Right lobe of liver (tissue), 6 donors: ENCODE results near the gene NR2C2AP. TPM values are rescaled to one million over a fixed set of nuclear protein-coding genes. Genes with fewer than 3 reads are reported as not detected.

Experiments used
- ATAC-seq, 4 donors: fragments of 200-7000 bp; cut with Tn5 transposase; one replicate each; pipeline ENCODE4 v1.9.1; 2020; ENCODE audit warnings: mild to moderate bottlenecking in 4 of 4, moderate library complexity in 4 of 4
- DNase-seq, 3 donors: peaks; one replicate each; pipeline ENCODE4 v3.0.0-alpha.2; 2020
- H3K27ac ChIP-seq, 3 donors: fragments of 200-600 bp; one replicate each; pipeline ENCODE4 v1.8.0; 2022
- H3K27me3 ChIP-seq, 2 donors: fragments of 200-600 bp; one replicate each; pipeline ENCODE4 v1.8.0; 2022
- H3K36me3 ChIP-seq, 4 donors: fragments of 200-600 bp; sonication (generic) in 1 of 4; one replicate each; pipeline versions ENCODE4 v1.5.1 to v1.8.0; 2017 to 2022; ENCODE audit warnings: control low read depth in 1 of 4
- H3K4me1 ChIP-seq, 4 donors: fragments of 200-600 bp; sonication (generic) in 1 of 4; one replicate each; pipeline versions ENCODE4 v1.5.1 to v1.8.0; 2017 to 2022; ENCODE audit warnings: control low read depth in 1 of 4
- H3K4me3 ChIP-seq, 3 donors: fragments of 200-600 bp; one replicate each; pipeline ENCODE4 v1.8.0; 2022
- H3K9me3 ChIP-seq, 4 donors: fragments of 200-600 bp; sonication (generic) in 1 of 4; one replicate each; pipeline versions ENCODE4 v1.5.1 to v1.8.0; 2017 to 2022; ENCODE audit warnings: control low read depth in 1 of 4
- POLR2A ChIP-seq: fragments of 450-650 bp; IDR thresholded peaks from one replicate; pipeline ENCODE4 v1.6.1; 2017; ENCODE audit warnings: antibody characterized with exemption, mild to moderate bottlenecking
- WGBS: methylation state at CpG from one replicate; pipeline ENCODE4 v1.1.6; 2018; ENCODE audit warnings: low coverage, low lambda C conversion rate; ENCODE audit not compliant: insufficient coverage; ENCODE audit errors: missing lambda C conversion rate; 5-methylcytosine and 5-hydroxymethylcytosine counted together
- intact Hi-C, 2 donors: fragments of 100-400 bp; cut with DNase I; formaldehyde crosslinking; loops; one replicate each; pipeline versions ENCODE4 v1.11.2 to v1.14.1; 2022
- total RNA-seq, 6 experiments: library from RNA; depleted of rRNA in 2 of 6; stranded (reverse); fragments of >200 nt in 2 of 6; fragmentation: NEBNext Ultra II Directional in 3 of 6; extraction: Animal tissue kit (Norgen Biotek cat#: 25700) in 3 of 6; gene quantifications; one replicate each; pipeline versions ENCODE4 v1.1.0 to v1.2.4, GENCODE V29; 2016 to 2023
- TF ChIP-seq, protein P1 (sequence below), 4 donors: fragments of 200-600 bp in 3 of 4; fragments of 450-650 bp in 1 of 4; IDR thresholded peaks; one replicate each; pipeline versions ENCODE4 v1.5.1 to v1.8.0; 2016 to 2022; ENCODE audit warnings: antibody characterized with exemption in 4 of 4, mild to moderate bottlenecking in 2 of 4
- donor health status: DM: no; HTN: yes; CAD: no.
- donor health status: DM: no; HTN: no; CAD: no.
- donor health status: DM: no; HTN: no; CAD: no.
- donor health status: DM: no; HTN: yes; CAD: no.
- donor health status: DM: no; HTN: yes; CAD: no.

NR2C2AP gene
- total RNA-seq, 6 experiments from 2014 or later, result 2.6 to 11.3 (median 5.4) TPM

DNA sequence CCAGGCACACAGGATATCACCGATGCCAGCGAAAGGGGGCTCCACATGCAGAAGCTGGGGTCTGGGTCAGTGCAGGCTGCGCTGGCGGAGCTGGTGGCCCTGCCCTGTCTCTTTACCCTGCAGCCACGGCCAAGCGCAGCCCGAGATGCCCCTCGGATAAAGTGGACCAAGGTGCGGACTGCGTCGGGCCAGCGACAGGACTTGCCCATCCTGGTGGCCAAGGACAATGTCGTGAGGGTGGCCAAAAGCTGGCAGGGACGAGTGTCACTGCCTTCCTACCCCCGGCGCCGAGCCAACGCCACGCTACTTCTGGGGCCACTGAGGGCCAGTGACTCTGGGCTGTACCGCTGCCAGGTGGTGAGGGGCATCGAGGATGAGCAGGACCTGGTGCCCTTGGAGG lies 15.7 kb upstream of the NR2C2AP start:
- no peaks in the 10 kb centered on the region for H3K9me3 ChIP-seq
- no peaks in the 10 kb centered on the region for H3K4me1 ChIP-seq
- intact Hi-C loops, result no loop called here
- ATAC-seq (peak in 1 of 4 donors; percentile 21), DNase-seq (no peak)
- WGBS, result 89% methylated on average over 8 of the region's 21 CpGs
- TF ChIP-seq POLR2A, result no peak
- TF ChIP-seq, protein P1, sequence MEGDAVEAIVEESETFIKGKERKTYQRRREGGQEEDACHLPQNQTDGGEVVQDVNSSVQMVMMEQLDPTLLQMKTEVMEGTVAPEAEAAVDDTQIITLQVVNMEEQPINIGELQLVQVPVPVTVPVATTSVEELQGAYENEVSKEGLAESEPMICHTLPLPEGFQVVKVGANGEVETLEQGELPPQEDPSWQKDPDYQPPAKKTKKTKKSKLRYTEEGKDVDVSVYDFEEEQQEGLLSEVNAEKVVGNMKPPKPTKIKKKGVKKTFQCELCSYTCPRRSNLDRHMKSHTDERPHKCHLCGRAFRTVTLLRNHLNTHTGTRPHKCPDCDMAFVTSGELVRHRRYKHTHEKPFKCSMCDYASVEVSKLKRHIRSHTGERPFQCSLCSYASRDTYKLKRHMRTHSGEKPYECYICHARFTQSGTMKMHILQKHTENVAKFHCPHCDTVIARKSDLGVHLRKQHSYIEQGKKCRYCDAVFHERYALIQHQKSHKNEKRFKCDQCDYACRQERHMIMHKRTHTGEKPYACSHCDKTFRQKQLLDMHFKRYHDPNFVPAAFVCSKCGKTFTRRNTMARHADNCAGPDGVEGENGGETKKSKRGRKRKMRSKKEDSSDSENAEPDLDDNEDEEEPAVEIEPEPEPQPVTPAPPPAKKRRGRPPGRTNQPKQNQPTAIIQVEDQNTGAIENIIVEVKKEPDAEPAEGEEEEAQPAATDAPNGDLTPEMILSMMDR (IDR thresholded peaks at IDR 0.05), result no peak
- no peaks in the 10 kb centered on the region for H3K36me3 ChIP-seq
- H3K4me3 ChIP-seq, result no peak overlapping the region
- no peak overlapping the region for H3K27ac ChIP-seq
- H3K27me3 ChIP-seq, result no peaks in the 10 kb centered on the region

DNA sequence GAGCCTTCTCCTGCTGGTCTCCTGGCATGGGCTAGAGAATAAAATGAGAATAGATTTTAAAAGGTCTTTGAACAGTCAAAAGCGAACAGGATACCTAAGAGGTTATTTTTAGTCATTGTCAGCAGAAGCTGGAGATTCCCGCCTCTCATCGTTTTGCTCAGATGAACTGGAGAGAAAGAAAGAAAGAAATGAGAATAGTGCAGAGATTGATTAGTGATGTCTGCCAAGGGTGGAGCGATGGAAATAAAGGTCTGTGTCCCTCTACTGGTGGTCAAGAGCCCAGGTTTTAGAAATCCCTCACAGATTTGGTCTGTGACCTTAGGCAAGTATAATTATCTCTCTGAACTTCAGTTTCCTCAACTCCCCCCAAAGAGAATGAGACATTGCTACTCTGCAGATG lies 13.9 kb upstream of the NR2C2AP start:
- no peak for DNase-seq
- TF ChIP-seq POLR2A, result no peak
- TF ChIP-seq, protein P1 (IDR thresholded peaks at IDR 0.05), result no peak
- Histone ChIP-seq H3K27ac (no peak overlapping the region), H3K27me3 (no peaks in the 10 kb centered on the region), H3K9me3 (no peaks in the 10 kb centered on the region), H3K4me3 (no peak overlapping the region), H3K36me3 (no peaks in the 10 kb centered on the region), H3K4me1 (no peaks in the 10 kb centered on the region)
- ATAC-seq, result peak in 1 of 4 donors; percentile 25
- 47% methylated on average over 4 of the region's 4 CpGs for WGBS
- intact Hi-C loops, result no loop called here

DNA sequence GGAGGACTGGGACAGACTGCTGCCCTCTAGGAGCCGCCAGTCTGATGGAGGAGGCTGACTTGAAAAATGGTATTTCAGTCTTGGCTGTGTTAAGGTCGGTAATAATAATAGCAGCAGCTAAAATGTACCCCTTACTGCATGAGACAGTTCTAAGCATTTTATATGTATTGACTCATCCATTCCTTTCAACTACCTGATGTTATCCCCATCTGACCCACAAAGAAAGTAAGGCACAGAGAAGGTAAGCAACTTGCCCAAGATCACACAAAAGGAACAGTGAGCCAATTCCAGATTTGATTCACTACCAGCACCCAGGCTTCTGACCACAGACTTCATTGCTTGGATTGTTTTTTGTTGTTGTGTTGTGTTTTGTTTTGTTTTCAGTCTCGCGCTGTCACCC lies 12.6 kb upstream of the NR2C2AP start:
- no peak for TF ChIP-seq POLR2A
- TF ChIP-seq, protein P1 (IDR thresholded peaks at IDR 0.05), result no peak
- ATAC-seq (no peak), DNase-seq (no peak)
- Histone ChIP-seq H3K4me1 (no peaks in the 10 kb centered on the region), H3K27me3 (no peaks in the 10 kb centered on the region), H3K36me3 (no peaks in the 10 kb centered on the region), H3K9me3 (no peaks in the 10 kb centered on the region), H3K4me3 (no peak overlapping the region), H3K27ac (no peak overlapping the region)
- 59% methylated on average over 3 of the region's 4 CpGs for WGBS
- intact Hi-C loops, result no loop called here

DNA sequence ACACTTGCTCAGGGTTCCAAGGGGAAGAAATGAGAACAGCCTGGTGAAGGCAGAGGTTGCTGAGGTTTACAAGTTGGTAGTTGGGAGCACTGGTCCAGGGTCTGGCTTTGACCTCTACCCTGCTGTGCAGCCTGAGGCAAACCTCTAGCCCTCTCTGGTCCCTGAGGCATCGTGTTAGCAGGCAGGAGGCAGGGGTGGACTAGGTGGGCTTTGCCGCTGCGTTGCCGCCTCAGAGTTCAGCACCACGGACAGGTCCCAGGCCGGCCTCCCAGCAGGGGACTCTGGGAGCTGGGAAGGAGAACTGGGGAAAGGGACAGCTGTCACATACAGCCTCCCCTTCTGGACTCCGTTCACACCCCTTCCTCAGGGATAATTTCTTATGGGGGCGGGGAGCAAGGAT lies 11.7 kb upstream of the NR2C2AP start:
- 0% methylated on average over 2 of the region's 8 CpGs for WGBS
- DNase-seq (no peak), ATAC-seq (peak; percentile 40 to 54 (median 41))
- Histone ChIP-seq H3K27ac (no peak overlapping the region), H3K36me3 (no peaks in the 10 kb centered on the region), H3K9me3 (no peaks in the 10 kb centered on the region), H3K27me3 (no peaks in the 10 kb centered on the region), H3K4me1 (no peaks in the 10 kb centered on the region), H3K4me3 (no peak overlapping the region)
- TF ChIP-seq POLR2A, result no peak
- TF ChIP-seq, protein P1 (IDR thresholded peaks at IDR 0.05), result no peak
- intact Hi-C loops, result no loop called here

DNA sequence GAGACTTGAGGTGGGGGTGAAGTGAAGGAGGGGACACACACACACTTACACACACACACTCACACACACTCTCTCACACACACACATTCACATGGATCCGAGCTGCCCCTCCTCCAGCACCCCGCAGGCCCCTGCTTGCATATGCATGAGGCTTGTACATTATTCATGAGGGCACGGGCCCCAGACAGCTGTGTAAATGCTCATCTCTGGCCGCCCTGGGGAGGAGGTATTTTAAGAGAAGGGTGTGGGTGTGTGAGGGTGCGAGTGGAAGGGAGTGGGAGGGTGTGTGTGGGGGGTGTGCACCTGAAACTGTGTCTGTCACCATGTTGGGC lies 10.9 kb upstream of the NR2C2AP start:
- Histone ChIP-seq H3K4me1 (no peaks in the 10 kb centered on the region), H3K9me3 (no peaks in the 10 kb centered on the region), H3K27me3 (no peaks in the 10 kb centered on the region), H3K36me3 (no peaks in the 10 kb centered on the region), H3K27ac (no peak overlapping the region), H3K4me3 (no peak overlapping the region)
- intact Hi-C loops, result no loop called here
- TF ChIP-seq POLR2A, result no peak
- TF ChIP-seq, protein P1 (IDR thresholded peaks at IDR 0.05), result no peak
- 5% methylated on average over 4 of the region's 5 CpGs for WGBS
- ATAC-seq (no peak), DNase-seq (no peak)
